GM21526 (cell line): ENCODE results near the gene CPLX1.

Experiments
- ATAC-seq: cut with Tn5 transposase; IDR thresholded peaks from one replicate; pipeline ENCODE4 v1.9.1; 2021; ENCODE audit warnings: moderate library complexity; ENCODE audit not compliant: unreplicated experiment, low FRiP score

The CPLX1 gene

DNA sequence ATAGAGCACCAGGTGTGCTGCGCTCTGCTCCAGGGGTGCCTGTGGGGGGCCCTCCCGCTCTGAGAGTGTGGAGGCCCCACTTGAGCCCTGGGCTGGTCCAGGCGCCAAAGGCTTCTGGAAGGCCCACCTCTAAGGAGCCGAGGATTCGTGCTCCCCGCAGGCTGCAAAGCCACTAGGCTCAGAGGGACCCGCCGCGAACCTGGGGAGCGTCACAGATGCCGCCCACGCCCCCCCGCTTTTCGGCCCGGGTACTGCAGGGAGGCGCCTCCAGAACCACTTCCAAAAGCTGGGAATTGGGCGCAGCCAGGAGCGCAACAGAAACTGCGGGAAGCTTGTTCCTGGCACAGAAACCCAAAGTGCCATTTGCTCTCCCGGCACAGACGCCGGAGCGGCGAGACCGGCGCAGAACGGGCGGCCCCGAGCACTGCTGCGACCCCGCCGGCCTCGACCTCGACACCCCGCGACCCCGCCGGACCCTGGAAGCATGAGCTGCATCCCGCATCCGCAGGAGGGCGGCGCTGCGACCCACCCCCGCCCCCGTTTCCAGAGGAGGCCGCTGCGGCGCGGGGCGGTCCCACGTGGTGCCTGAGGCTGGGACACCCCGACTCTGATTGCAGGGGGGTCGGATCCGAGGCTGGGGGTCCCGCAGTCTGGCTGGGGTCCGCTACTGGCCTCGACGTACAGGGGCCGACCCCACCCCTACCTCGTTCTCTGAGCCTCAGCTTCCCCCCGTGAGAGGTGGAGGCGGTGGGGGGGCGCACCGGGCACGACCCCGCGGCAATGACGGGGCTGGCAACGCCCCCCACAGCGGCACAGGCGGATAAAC lies 30.8 kb downstream of the CPLX1 start:
- ATAC-seq = no peak

- no peak for ATAC-seq
These were observed 31.8 kb downstream of the CPLX1 start for GRCh38 chr4:793941-794621.

GRCh38 chr4:793093-793861 lies 32.7 kb downstream of the CPLX1 start:
- ATAC-seq = no peak

- no peak for ATAC-seq
These were observed 33.3 kb downstream of the CPLX1 start for GRCh38 chr4:792626-793092.

GRCh38 chr4:791898-792625 lies 33.9 kb downstream of the CPLX1 start:
- ATAC-seq = no peak

- no peak for ATAC-seq
These were observed 34.6 kb downstream of the CPLX1 start for GRCh38 chr4:791252-791897.

DNA sequence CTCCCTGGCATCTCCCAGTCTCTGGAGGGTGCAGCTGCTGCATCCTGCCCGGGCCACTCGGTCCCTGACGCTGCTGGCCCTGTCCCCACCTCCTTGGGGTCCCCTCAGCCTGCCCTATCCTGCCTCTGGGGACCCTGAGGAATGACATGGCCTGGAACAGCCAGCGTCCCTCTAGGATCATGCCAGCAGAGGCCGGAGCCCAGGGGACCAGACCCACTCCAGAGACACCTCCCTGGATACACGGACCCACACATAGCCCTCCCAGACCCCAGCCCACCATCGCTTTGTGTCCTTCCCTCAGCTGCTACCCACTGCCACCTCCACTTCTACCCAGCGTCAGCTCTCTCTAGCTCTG lies 35.5 kb downstream of the CPLX1 start:
- ATAC-seq = no peak

- ATAC-seq = no peak
These were observed 36.1 kb downstream of the CPLX1 start for GRCh38 chr4:789571-790465.

DNA sequence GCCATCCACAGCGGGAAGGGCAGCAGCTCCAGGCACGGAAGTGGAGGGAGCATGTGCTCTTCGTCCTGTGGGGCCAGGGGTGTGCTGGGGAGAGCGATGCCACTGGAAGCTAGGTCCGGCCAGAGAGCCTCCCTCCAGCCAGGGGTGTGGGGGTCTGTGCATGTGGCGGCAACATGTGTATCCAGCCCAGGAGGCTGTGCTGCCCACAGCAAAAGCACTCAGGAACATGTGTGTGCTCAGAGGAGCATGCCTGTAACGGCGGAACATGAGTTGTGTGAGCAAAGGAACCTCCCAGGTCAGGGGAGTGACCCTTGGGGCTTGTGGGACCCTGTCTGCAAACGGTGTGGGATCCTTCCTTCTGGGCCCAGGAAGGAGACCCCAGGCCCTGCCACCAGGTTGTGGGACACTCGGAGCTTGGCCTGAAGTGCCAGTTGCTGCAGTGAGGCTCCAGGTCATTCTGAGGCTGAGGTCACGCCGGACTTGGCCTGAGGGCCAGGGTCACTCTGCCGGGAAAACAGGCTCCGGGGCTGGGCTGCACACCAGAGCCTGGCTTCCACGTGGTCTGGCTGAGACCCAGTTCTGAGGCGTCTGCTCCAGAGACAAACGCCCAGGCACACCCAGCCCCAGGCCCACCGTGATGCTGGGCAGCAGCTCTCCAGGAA lies 37.2 kb downstream of the CPLX1 start:
- ATAC-seq = no peak

GRCh38 chr4:788006-788635 lies 37.8 kb downstream of the CPLX1 start:
- ATAC-seq = no peak

- ATAC-seq = no peak
These were observed 38.4 kb downstream of the CPLX1 start for GRCh38 chr4:787561-787981.

DNA sequence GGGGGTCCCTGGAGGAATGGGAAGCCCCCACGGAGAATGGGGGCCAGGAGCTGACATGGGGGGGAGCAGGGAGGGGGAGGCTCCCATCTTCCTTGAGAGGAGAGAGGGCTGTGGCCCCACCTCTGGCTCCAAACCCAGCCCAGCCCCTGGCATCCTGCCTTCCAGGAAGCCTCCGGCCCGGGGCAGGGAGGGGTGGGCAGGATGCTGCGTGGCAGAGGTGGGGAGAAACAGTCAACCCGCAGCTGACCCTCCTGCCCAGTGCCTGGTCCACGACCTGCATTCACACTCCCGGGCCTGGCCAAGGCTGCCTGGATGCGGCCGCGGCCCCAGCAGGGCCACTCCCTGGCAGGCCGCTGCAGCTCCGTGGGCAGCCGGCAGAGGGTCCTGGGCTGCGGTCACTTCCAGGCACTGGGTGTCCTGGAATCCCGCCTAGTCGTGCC lies 39.0 kb downstream of the CPLX1 start:
- ATAC-seq = no peak

- ATAC-seq = no peak
These were observed 39.7 kb downstream of the CPLX1 start for GRCh38 chr4:786074-786741.

GRCh38 chr4:785332-786073 lies 40.4 kb downstream of the CPLX1 start:
- ATAC-seq = no peak

- ATAC-seq = no peak
These were observed 41.3 kb downstream of the CPLX1 start for GRCh38 chr4:784401-785331.
